ENCODE results near the gene SCN1B. TPM values are rescaled to one million over a fixed set of nuclear protein-coding genes. Genes with fewer than 3 reads are reported as not detected.

SCN1B gene
- total RNA-seq, 4 donors from 2014 or later, result 12.8 to 26.7 (median 13.4) TPM

GRCh38 chr19:35023428-35023827 lies 6.8 kb upstream of the SCN1B start:
- no peak overlapping the region for H3K27ac ChIP-seq
- no peak for TF ChIP-seq EP300 (IDR thresholded peaks at IDR 0.05)
- TF ChIP-seq CTCF (IDR thresholded peaks at IDR 0.05), result no peak
- TF ChIP-seq POLR2A (IDR thresholded peaks at IDR 0.05), result no peak
- no peak for DNase-seq (ENCODE audit: low spot score in 2 of 2)
- H3K36me3 ChIP-seq, result peaks cover 5 to 100% (median 37%) of the 10 kb centered on the region in 3 donors
- H3K9me3 ChIP-seq, result no peaks in the 10 kb centered on the region
- H3K27me3 ChIP-seq, result no peaks in the 10 kb centered on the region
- no peak overlapping the region for H3K4me3 ChIP-seq
- 65 to 78% methylated on average over 8 to 19 of the region's 19 CpGs for WGBS, 2 donors
- peaks cover 0 to 7% (median 0%) of the 10 kb centered on the region in 4 donors for H3K4me1 ChIP-seq

- Histone ChIP-seq H3K9me3 (no peaks in the 10 kb centered on the region), H3K27me3 (no peaks in the 10 kb centered on the region), H3K27ac (no peak overlapping the region), H3K4me1 (peaks cover 0 to 7% (median 0%) of the 10 kb centered on the region in 4 donors), H3K36me3 (peaks cover 5 to 93% (median 31%) of the 10 kb centered on the region in 3 donors), H3K4me3 (no peak overlapping the region)
- 54 to 71% methylated on average over 6 of the region's 6 CpGs for WGBS, 2 donors
- no peak for DNase-seq (ENCODE audit: low spot score in 2 of 2)
- TF ChIP-seq CTCF (IDR thresholded peaks at IDR 0.05), result no peak
- TF ChIP-seq EP300 (IDR thresholded peaks at IDR 0.05), result no peak
Measured at GRCh38 chr19:35024095-35024494, 6.2 kb upstream of the SCN1B start.

- WGBS, 2 donors, result 82 to 88% methylated on average over 18 to 21 of the region's 21 CpGs
- Histone ChIP-seq H3K27ac (no peak overlapping the region), H3K4me3 (no peak overlapping the region), H3K4me1 (peaks cover 0 to 16% (median 2%) of the 10 kb centered on the region in 4 donors), H3K9me3 (no peaks in the 10 kb centered on the region), H3K27me3 (no peaks in the 10 kb centered on the region), H3K36me3 (peaks cover 3 to 75% (median 17%) of the 10 kb centered on the region in 3 donors)
- TF ChIP-seq EP300 (IDR thresholded peaks at IDR 0.05), result no peak
- TF ChIP-seq POLR2A (IDR thresholded peaks at IDR 0.05), result no peak
- TF ChIP-seq CTCF (IDR thresholded peaks at IDR 0.05), result no peak
- no peak for DNase-seq (ENCODE audit: low spot score in 2 of 2)
Measured at GRCh38 chr19:35025969-35026368, 4.3 kb upstream of the SCN1B start.

- Histone ChIP-seq H3K9me3 (no peaks in the 10 kb centered on the region), H3K4me3 (no peak overlapping the region), H3K4me1 (peaks cover 0 to 20% (median 2%) of the 10 kb centered on the region in 4 donors), H3K27me3 (no peaks in the 10 kb centered on the region), H3K27ac (no peak overlapping the region), H3K36me3 (peaks cover 3 to 70% (median 12%) of the 10 kb centered on the region in 3 donors)
- TF ChIP-seq CTCF (IDR thresholded peaks at IDR 0.05) (no peak), EP300 (IDR thresholded peaks at IDR 0.05) (no peak), POLR2A (IDR thresholded peaks at IDR 0.05) (no peak)
- no peak for DNase-seq (ENCODE audit: low spot score in 2 of 2)
- 49 to 66% methylated on average over 4 to 6 of the region's 6 CpGs for WGBS, 2 donors
Measured at GRCh38 chr19:35026418-35026817, 3.9 kb upstream of the SCN1B start.

- Histone ChIP-seq H3K4me1 (peaks cover 0 to 26% (median 5%) of the 10 kb centered on the region in 4 donors), H3K36me3 (peaks cover 3 to 64% (median 7%) of the 10 kb centered on the region in 3 donors), H3K27me3 (no peaks in the 10 kb centered on the region), H3K4me3 (no peak overlapping the region), H3K27ac (no peak overlapping the region), H3K9me3 (no peaks in the 10 kb centered on the region)
- WGBS, 2 donors, result 86% methylated on average over 8 of the region's 8 CpGs
- DNase-seq (ENCODE audit: low spot score in 2 of 2), result no peak
- no peak for TF ChIP-seq POLR2A (IDR thresholded peaks at IDR 0.05)
Measured at GRCh38 chr19:35027009-35027408, 3.3 kb upstream of the SCN1B start.

All from tibial nerve (tissue), 4 donors.